CD4-positive, alpha-beta T cell treated with Interleukin-2 at 100 ng/mL for 4 hours (primary cell): ENCODE measurements around the gene INS.

Source experiments
- DNase-seq: peaks from one replicate; pipeline ENCODE4 v3.0.0-alpha.2; 2020; ENCODE audit warnings: low spot score

Gene INS

GRCh38 chr11:2143799-2144543 is 17.0 kb downstream of the INS start:
- DNase-seq: no peak

- DNase-seq: no peak
These were observed 17.6 kb downstream of the INS start for GRCh38 chr11:2143477-2143798.

- DNase-seq: no peak
These were observed 18.2 kb downstream of the INS start for GRCh38 chr11:2142762-2143202.

- DNase-seq: no peak
These were observed 18.7 kb downstream of the INS start for GRCh38 chr11:2142300-2142759.

GRCh38 chr11:2140411-2141400 is 20.3 kb downstream of the INS start:
- no peak for DNase-seq

GRCh38 chr11:2139621-2140337 is 21.2 kb downstream of the INS start:
- DNase-seq: no peak

- DNase-seq: no peak
These were observed 21.9 kb downstream of the INS start, which contains the start of gene IGF2 for GRCh38 chr11:2139123-2139521. Gene IGF2, minus strand, starts transcription at chr11:2139389. Its CDS starts 3,866 bp downstream, at chr11:2135523.

GRCh38 chr11:2138431-2139122 is 22.4 kb downstream of the INS start:
- no peak for DNase-seq

GRCh38 chr11:2138068-2138430 is 23.0 kb downstream of the INS start:
- no peak for DNase-seq

GRCh38 chr11:2137202-2138067 is 23.6 kb downstream of the INS start:
- no peak for DNase-seq

GRCh38 chr11:2136952-2137201 is 24.1 kb downstream of the INS start:
- DNase-seq: no peak

GRCh38 chr11:2136209-2136951 is 24.6 kb downstream of the INS start:
- no peak for DNase-seq

- no peak for DNase-seq
These were observed 25.3 kb downstream of the INS start for GRCh38 chr11:2135648-2136201.

- DNase-seq: no peak
These were observed 25.9 kb downstream of the INS start for GRCh38 chr11:2135018-2135569.

- DNase-seq: no peak
These were observed 26.7 kb downstream of the INS start for GRCh38 chr11:2134022-2135010.

- DNase-seq: no peak
These were observed 27.6 kb downstream of the INS start for GRCh38 chr11:2133241-2134021.

- no peak for DNase-seq
These were observed 28.2 kb downstream of the INS start for GRCh38 chr11:2132874-2133240.

GRCh38 chr11:2132246-2132645 is 28.8 kb downstream of the INS start:
- no peak for DNase-seq
